ENCODE results near the gene EHD4.

The EHD4 gene

DNA sequence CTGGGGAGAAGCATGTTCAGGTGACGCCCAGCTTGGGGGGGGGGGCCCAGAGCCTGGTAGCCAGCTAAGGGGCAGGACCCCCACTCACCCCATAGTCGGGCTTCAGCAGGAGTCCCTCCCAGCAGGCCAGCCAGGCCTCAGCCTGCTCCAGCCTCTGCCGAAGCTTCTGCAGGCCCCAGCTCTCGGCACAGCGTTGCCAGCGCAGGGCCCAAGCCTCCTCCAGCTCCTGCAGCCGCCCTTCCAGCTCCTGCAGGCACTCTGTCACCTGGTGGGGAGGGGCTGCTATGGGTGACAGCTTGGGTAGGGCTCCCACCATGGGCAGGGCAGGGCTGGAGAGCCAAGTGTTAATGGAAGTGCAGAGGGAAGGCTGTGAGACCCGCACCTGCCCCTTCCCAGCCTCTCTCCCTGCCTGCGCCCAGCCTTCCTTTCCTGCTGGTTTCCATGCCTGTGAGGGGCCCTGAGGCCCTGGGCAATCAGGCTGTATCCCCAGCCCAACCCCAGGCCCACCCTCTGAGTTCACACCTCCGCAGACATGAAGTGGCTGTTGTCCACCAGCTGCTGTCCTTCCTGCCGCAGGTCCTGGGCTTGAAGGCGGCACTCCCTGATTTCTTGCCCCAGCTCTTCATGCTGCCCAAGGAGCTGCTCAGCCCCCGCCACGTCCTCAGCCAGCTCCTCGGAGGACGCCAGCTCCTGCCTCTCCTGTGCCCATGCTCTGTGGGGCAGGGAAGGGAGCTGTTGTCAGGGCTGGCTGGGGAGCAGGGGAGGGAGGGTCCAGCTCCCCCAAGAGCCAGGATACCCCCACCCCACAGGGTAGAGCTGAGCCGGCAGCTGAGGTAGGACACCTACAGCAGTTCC is 119.4 kb downstream of the EHD4 start:
- DNase-seq, result no peak

DNA sequence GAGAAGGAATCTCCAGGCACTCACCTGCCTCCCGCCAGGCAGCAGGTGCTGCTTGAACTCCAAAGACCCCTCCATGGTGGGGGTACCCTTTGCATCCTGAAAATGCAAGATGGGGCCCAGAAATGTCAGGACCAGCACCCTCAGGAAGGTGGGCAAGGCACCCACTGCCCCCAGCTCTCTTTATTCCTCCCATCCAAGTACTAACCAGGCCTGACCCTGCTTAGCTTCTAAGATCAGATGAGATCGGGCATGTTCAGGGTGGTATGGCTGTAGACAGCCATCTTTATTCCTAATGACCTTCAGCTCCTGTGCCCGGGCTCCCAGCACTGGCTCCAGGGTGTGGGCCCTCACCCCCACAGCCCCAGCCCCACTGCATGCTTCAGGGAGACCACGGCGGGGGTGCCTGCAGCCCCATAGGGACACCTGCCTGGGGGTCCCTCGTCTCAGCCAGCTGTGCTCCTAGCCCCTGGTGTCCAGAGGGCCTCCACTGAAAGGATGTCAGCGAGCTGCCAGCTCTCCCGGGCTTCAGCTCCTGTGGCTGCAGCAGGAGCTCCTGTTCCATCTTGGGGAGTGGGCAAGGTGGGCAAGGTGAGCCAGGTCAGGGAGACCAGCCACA is 120.5 kb downstream of the EHD4 start:
- no peak for DNase-seq

DNA sequence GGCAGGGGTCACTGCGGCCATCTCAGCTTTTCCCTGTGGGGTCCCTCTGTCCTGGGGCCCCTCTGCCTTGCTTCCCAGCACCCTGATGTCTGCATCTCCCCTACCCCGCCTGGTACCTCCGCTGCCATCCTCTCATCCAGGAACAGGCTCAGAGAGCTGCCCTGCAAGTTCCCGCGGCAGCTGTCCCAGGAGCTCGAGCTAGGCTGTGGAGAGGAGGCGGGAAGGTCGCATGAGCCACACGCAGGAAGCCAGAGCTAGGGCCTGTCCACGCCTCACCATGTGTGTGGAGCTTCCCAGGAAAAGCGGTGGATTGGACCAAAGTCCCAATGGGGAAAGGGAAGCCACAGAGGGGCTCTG is 121.2 kb downstream of the EHD4 start:
- DNase-seq, result no peak

GRCh38 chr15:41850482-41851166 is 121.7 kb downstream of the EHD4 start:
- no peak for DNase-seq

GRCh38 chr15:41849861-41850260 is 122.5 kb downstream of the EHD4 start:
- DNase-seq, result no peak

GRCh38 chr15:41849204-41849603 is 123.2 kb downstream of the EHD4 start:
- DNase-seq, result no peak

- DNase-seq, result no peak
Observed at GRCh38 chr15:41848631-41849030, 123.7 kb downstream of the EHD4 start.

GRCh38 chr15:41847981-41848380 is 124.4 kb downstream of the EHD4 start:
- no peak for DNase-seq

DNA sequence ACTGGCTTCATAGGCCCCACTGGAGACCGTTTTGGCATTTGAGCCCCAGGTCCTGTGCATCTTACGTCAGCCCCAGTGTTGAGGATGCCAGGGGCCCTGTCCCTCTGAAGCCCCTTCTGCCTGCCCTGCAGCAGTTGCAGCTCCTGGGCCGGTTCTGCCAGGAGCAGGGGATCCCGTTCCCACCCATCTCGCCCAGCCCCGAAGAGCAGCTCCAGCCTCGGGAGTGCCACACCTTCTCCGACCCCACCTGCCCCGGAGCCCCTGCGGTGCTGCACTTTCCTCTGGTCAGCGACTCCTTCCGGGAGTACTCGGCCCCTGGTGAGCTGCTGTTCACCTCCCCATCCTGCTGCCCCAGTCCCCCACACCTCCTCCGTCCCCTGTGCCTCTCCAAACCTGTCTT is 125.2 kb downstream of the EHD4 start:
- DNase-seq, result no peak
